Raji (cell line): ENCODE data around the gene CCDC149.

Experiments
- POLR2A ChIP-seq: IDR thresholded peaks from 2 replicates; pipeline ENCODE4 v1.6.1; 2011; ENCODE audit warnings: low read depth, low read length, control low read depth; ENCODE audit not compliant: insufficient read depth

CCDC149 gene

DNA sequence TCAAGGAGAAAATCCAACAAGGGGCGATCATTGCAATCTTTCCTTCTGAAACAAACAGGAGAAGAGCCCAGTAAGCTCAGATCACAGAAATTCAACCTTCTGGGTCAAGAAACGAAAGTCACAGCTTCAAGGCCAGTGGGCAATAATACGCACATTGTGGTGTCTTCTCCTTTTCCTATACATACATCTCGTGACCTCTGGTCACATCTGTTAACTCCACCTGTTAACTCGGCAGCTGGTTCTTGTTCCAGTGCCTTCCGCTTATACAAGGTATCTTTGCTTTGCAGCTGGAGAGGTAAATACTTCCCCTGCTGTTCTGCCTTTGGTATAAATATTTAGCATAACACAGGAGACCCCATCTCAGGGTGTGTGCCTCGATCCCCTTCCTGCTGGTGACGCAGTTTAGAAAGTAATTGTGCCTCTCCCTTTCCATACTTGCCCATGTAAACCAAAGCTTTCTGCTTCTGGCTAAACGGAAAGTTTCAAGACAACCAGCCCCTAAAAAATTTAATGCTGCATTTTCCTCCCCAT lies 45.0 kb downstream of the CCDC149 start:
- TF ChIP-seq POLR2A, result no peak

DNA sequence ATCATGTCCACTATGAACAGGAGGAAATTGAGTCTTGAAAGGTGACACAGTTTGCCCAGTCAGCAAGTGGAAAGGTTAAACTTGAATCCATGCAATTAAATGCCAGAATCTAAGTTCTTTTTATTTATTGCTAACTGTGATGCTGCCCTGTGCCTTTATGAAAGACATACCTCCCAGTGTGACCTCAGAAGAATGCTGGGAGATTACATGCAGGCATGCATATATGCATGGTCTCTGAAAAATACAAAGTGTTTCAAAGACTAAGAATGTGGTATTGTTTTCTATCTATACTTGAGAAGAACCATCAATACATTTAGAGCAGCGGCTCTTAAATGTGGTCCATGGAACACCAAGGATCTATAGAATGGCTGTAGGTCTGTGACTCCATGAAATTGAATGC lies 45.6 kb downstream of the CCDC149 start:
- no peak for TF ChIP-seq POLR2A

DNA sequence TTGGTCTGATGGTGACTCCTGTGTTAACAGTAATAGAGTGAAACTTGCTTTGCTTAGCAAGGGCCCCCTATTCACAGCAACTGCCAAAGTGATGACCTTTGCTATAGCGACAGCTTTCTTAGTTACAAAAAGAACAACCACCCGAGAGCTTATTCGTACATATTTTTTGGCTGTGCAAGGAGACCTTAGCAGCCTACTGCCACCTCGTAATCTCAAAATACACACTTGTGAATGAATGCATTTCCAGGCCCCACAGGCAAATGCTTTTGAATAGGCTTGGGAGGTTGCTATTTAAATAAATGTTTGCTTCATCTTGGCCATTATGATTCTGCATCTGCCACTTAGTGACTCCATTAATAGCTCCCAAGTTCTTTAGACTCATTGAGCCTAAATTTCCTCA lies 47.4 kb downstream of the CCDC149 start:
- TF ChIP-seq POLR2A, result no peak

DNA sequence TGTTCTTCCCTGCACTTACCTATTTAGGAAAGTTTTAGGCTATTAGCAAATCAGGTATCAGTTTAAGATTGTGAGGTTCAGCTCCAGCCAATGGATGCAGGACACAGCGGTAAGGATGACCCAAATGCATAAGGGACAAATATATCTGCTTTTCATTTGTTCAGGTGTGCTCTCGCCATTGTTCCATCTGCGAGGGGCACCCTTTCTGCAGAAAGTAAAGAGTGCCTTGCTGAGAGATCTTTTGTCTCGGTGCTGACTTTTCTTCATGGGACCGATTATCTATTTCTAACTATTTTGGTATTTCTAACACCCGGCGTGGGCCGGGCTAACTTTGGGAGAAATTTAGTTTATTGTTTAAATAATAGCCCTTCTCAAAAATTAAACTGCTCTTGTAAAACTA lies 49.0 kb downstream of the CCDC149 start:
- TF ChIP-seq POLR2A, result no peak

DNA sequence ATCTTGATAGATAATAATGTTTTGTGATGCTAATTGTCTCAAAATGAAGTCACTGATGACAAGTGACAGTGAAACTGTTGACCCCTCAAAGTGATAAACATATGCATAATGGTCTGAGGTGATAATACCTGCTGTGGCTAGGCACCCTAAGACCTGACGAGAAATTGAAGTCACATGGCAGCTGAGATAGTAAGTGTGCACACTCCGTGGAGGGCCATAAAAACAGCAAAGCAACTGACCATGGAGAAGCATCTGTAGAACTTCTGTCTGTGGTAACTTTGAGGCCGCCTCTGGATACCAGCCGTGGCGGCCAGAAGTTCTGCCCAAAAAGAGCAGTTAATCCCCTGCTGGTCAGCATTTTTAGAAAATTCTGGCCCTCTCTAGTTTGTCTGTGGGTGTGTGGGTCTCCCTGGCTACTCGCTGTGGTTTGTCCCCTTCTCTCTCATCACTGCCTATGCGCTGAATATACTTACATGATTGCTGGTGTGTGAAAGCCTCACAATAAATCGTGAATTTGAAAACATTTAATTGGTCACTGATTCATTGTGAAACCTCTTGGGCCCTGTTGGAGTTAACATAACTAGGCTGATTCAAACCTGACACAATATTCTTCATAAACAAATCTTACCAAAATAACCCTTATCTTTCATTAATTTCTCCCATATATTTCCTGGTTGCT lies 50.6 kb downstream of the CCDC149 start:
- TF ChIP-seq POLR2A, result no peak

DNA sequence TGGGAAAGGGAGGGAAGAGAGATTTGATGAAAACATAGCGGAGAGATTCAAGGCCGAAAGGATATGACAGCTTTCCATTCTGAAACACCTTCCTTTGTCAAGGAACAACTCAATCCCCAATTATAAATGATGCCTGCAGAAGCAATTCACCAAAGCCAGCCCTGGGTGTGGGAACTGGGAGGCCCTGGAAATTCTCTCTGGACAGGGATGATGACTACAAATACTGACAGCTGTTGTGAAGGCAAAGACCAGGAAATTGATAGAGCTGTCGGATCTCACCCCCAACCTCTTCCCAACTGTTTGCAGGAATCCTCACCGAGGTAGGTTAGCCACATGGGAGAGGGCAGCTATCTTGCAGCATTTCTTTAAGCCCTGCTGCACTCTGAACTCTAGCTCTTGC lies 54.3 kb downstream of the CCDC149 start:
- no peak for TF ChIP-seq POLR2A

DNA sequence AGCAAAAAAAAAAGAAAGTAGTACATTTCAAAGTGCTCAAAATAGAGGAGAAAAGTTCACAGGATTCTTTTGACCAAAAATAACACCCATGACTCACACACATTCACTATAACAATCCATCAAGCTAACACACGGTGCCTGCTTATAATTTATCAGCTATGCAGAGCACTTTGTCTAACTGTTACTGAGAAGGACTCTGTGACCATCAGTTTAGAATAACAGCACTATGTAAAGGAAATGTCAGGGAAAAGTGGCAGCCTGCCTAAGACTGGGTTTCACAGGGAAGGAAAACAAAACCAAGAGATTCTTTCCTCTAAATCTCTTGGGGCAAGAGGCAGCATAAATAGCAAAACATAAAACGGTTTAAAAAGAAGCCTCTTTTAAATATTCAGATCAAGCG lies 54.8 kb downstream of the CCDC149 start:
- no peak for TF ChIP-seq POLR2A

DNA sequence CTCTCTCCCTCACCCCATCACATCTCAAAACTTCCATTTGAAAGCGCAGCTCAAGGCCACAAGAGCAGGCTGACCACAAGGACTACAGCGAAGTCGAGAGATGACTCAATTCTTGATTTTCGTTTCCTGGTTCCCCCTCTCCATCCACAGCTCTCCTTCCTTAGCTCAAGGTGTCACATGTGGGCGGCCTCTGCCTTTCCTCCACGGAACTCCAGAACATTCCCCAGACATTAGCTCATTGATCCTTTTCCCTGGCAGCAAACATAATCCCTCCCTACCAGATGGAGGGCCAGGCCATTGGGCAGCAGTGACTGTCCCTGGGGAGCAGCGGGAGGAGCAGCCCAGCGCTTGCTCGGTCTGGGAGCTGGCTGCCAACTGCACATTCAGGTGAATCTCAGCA lies 56.3 kb downstream of the CCDC149 start:
- TF ChIP-seq POLR2A, result no peak

DNA sequence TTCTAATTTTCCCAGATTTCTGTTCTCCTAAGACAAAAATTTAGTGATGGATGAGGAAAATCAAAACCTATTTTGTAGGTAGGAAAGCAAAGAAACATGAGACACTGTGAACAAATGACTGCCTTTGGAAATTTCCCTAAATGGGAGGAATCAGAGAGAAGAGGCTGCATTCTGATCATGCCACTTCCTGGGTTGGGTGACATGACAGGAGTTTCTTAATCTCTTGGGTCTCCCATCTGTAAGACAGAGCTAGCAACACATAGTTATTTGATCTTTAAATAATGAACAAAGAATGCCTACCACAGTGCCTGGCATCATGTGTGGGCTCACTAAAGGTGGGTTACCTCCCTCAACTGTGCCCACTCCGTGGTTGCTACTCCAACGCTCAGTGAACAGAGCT lies 57.1 kb downstream of the CCDC149 start:
- TF ChIP-seq POLR2A, result no peak

DNA sequence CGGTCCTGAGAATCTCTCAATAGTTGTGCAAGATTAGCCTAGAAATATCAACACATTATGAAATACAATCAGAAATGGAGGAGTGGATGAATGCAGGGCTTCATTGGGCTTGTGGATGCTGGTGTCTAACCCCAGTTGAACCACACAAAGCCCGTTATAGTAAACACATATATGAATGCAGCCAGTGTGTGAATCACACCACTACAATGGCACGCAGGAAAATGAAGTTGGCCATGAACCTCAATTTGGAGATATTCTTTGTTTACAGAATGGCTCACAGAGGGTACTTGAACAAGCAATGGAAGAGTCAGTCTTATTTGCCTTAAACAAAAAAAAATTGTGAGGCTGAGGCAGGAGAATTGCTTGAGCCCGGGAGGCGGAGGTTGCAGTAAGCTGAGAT lies 59.7 kb downstream of the CCDC149 start:
- TF ChIP-seq POLR2A, result no peak

DNA sequence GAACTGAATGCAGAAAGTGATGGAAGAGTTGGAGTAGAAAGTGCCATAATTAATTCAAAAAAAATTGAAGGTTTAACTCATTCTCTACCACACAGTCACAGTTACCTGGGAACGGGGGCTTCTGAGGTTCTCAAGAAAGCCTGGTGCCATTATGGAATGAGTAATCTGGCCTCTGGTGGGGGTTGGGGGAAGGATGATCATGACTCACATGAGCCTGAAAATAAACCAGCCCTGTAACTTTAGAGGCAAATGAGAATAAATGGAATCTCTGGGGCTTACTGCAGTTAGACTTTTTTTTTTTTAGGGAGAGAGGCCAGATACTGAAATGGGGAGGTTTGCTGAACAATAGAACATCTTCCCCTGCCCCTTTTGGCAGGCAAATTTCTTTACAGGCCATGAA lies 62.2 kb downstream of the CCDC149 start:
- no peak for TF ChIP-seq POLR2A

DNA sequence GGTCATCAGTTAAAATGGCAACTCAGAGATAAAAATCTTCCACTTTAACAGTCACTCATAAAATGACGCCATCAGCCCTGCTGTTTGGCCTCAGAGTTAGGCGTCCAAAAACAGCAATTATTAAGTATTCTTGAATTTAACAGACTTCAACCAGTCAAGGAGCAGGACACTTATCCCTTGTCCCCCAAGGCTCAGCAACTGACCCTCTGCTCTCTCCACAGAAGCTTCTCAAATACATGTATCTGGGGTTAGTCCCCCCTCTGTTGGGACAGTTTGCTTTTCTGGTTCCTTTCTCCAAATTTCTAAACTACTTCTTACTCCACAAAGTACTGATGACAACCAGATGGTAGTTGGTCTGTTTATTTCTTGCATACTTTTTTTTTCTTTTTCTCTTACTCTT lies 63.1 kb downstream of the CCDC149 start:
- no peak for TF ChIP-seq POLR2A

DNA sequence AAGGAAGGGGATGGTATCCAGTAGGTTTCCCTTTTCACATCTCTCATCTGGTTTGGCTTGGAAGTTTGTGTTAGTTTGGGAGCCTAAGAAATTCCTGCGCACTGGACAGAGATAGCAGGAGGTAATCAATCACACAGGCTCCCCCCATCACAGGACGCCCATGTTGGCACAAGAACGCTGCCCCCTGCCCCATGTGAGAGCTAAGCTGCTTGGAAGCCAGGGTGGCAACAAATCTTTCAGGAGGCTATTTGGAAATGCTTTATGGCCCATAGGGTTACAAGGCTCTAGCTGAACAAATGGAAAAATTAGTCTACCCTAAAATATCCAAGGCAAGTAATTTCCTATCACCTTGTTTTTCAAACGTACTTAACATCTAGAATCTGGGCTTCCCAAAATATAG lies 63.5 kb downstream of the CCDC149 start:
- no peak for TF ChIP-seq POLR2A

DNA sequence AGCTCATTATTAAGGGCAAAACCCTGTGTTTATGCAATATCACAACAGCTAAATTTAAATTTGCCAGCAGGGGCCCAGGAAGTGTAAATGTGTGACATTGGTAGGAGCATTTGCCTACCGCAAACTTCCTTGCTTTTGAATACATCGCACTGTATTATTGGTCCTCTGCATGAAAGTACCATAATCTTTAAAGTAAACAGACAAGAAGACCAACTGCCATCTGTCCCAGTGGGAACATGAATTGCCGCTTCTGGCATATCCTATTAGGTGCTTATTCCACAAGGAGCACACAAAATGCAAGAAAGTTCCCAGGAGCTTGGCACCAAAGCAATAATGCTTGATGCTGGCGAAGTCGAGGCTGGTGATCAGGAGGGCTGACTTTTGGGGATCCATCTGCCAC lies 66.1 kb downstream of the CCDC149 start:
- no peak for TF ChIP-seq POLR2A

DNA sequence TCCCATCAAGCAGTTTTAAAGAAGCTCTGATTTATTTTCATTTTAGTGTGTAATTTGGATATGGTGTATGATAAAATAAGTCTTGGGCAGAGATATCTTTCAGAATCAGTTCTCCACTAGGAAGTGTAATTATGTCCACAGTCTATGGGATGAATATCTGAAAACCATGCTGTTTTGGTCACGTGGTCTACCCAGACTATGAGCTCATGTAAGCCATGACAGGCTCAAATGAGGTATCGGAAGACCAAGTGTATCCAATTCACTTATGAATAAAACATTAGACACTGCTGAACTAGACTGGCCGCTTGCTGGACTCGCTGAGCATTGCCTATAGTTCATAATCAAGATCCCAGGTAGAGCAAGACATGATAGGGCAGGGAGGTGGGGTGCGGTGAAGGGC lies 66.9 kb downstream of the CCDC149 start:
- no peak for TF ChIP-seq POLR2A

DNA sequence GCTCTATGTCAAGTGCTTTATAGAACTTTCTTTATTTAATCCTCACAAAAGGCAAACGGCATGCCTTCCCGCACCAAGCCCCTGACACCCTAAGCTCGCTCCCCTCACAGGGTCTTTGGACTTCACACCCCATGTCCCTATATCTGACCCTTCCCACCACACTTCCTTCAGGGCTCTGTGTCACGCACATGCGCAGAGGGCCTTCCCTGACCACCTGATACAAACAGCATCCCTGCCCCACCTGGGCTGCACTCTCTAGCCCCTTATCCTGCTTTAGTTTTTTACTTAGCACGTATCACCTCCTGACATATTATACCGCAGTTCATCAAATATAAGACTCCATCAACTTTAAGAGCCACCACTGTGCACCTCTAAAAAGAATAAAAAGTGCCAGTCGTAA lies 67.7 kb downstream of the CCDC149 start:
- TF ChIP-seq POLR2A, result no peak

DNA sequence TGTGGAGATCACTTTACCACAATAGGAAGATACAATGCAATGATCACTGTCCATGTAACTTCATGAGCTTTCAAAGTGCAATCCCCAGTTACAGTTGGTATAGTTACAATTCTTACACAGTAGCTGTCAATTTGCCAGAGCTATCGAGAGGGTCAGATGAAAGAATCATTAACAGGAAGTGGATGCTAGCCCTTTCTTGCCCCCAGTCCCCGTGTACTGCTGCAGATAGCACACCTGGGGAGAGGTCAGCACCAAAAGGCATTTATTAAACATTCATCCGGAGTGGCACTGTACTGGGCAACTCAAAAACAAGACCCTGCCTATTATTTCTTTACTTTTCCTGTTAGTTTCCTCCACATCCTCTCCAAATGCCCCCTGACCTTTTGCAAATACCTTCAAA lies 69.7 kb downstream of the CCDC149 start:
- TF ChIP-seq POLR2A, result no peak
